ENCODE measurements around the gene RETREG3. TPM values are rescaled to one million over a fixed set of nuclear protein-coding genes. Genes with fewer than 3 reads are reported as not detected.

Gene RETREG3
- total and polyA plus RNA-seq, 9 of the 15 experiments (the other 6 are each of a cell fraction or from before 2014, with no cell fraction given) = 4.1 to 39.0 (median 16.9) TPM

GRCh38 chr17:42623271-42623670 is 14.1 kb upstream of the RETREG3 start:
- no peak for TF ChIP-seq SREBF2 (CRISPR knock-in tag; IDR thresholded peaks at IDR 0.05)
- no peak for TF ChIP-seq SRSF1 (IDR thresholded peaks at IDR 0.05; ENCODE audit: low read depth, low read length)
- no peak for TF ChIP-seq MCM2 (IDR thresholded peaks at IDR 0.05; ENCODE audit: low read depth)
- TF ChIP-seq, protein P1, sequence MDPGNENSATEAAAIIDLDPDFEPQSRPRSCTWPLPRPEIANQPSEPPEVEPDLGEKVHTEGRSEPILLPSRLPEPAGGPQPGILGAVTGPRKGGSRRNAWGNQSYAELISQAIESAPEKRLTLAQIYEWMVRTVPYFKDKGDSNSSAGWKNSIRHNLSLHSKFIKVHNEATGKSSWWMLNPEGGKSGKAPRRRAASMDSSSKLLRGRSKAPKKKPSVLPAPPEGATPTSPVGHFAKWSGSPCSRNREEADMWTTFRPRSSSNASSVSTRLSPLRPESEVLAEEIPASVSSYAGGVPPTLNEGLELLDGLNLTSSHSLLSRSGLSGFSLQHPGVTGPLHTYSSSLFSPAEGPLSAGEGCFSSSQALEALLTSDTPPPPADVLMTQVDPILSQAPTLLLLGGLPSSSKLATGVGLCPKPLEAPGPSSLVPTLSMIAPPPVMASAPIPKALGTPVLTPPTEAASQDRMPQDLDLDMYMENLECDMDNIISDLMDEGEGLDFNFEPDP (CRISPR knock-in tag; IDR thresholded peaks at IDR 0.05) = no peak
- no peak for TF ChIP-seq NR2C2 (CRISPR knock-in tag; IDR thresholded peaks at IDR 0.05)
- no peak for TF ChIP-seq NR2C2 (tag; IDR thresholded peaks at IDR 0.05)
- TF ChIP-seq ZNF316 (IDR thresholded peaks at IDR 0.05) = peak; percentile 11; the same call in 1 of the 2 replicates
- TF ChIP-seq PTTG1 (tag; IDR thresholded peaks at IDR 0.05; ENCODE audit: low read depth) = no peak
- TF ChIP-seq, protein P2, sequence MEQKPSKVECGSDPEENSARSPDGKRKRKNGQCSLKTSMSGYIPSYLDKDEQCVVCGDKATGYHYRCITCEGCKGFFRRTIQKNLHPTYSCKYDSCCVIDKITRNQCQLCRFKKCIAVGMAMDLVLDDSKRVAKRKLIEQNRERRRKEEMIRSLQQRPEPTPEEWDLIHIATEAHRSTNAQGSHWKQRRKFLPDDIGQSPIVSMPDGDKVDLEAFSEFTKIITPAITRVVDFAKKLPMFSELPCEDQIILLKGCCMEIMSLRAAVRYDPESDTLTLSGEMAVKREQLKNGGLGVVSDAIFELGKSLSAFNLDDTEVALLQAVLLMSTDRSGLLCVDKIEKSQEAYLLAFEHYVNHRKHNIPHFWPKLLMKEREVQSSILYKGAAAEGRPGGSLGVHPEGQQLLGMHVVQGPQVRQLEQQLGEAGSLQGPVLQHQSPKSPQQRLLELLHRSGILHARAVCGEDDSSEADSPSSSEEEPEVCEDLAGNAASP (IDR thresholded peaks at IDR 0.05) = no peak
- TF ChIP-seq ZNF347 (CRISPR knock-in tag; IDR thresholded peaks at IDR 0.05; ENCODE audit: low read depth) = no peak
- no peak for TF ChIP-seq YBX1 (IDR thresholded peaks at IDR 0.05)
- TF ChIP-seq ZKSCAN1 (IDR thresholded peaks at IDR 0.05; ENCODE audit: low read depth, low read length) = no peak
- TF ChIP-seq ZNF395 (CRISPR knock-in tag; IDR thresholded peaks at IDR 0.05) = 0 out of 2 replicates have a peak, but pooled peaks have one; percentile 21
- no peak for TF ChIP-seq ZNF778 (CRISPR knock-in tag; IDR thresholded peaks at IDR 0.05)
- H3K9me3 ChIP-seq (replicated peaks; ENCODE audit: control insufficient read depth, insufficient read depth, low read depth, low read length) = no peaks in the 10 kb centered on the region
- peaks cover 40 to 59% of the 10 kb centered on the region in 2 experiments; a peak in 4 of 5 replicates for H3K4me1 ChIP-seq (replicated peaks in 1 of 2; ENCODE audit: control insufficient read depth in 2 of 2, insufficient read depth in 2 of 2, low read length in 2 of 2)
- H3K9me1 ChIP-seq (ENCODE audit: control insufficient read depth, insufficient read depth, low read length) = no peaks in the 10 kb centered on the region
- intact Hi-C loops (cut with micrococcal nuclease) = no loop called here
- H3K27me3 ChIP-seq (ENCODE audit: control insufficient read depth in 2 of 2, insufficient read depth in 2 of 2, low read length in 2 of 2) = no peaks in the 10 kb centered on the region
- ChIA-PET CTCF (ENCODE audit: low intra/inter-chr PET ratio) (interaction anchor here (0.5 kb wide), 1 partner anchor 255 kb away, joined by 3 read pairs; no protein-coding TSS in a partner anchor), POLR2A (interaction anchor here (0.7 to 2.7 kb wide), 5 partner anchors 8 to 43 kb away, joined by 3 to 13 read pairs (median 5); partner anchors contain the start of genes RETREG3 and TUBG1)
- H3K4me2 ChIP-seq (ENCODE audit: insufficient read depth, low read length) = no peak overlapping the region
- no peak for DNase-seq (ENCODE audit: extremely low read depth in 1 of 4, low spot score in 3 of 4)
- no TSS peak for BruUV-seq (replicated peaks)
- H3K79me2 ChIP-seq (ENCODE audit: control insufficient read depth, insufficient read depth, low read length) = no peaks in the 10 kb centered on the region
- H3K36me3 ChIP-seq (ENCODE audit: control insufficient read depth, insufficient read depth, low read length) = no peaks in the 10 kb centered on the region
- peak overlapping the region; percentile 79; the same call in 2 of the 3 replicates for H3K27ac ChIP-seq (ENCODE audit: extremely low read depth, low read depth, low read length)
- no peaks in the 10 kb centered on the region for H4K20me1 ChIP-seq (replicated peaks; ENCODE audit: control insufficient read depth, insufficient read depth, low read length)
- H2AFZ ChIP-seq (ENCODE audit: low read depth, low read length) = peak overlapping the region; percentile 30
- ATAC-seq = no peak
- in situ Hi-C loops (cut with MboI) = no loop called here
- no peak overlapping the region for H3K4me3 ChIP-seq
- no peak for FAIRE-seq
- H3K9ac ChIP-seq (ENCODE audit: insufficient read depth in 1 of 2, low read depth in 2 of 2, low read length in 2 of 2) = peak overlapping the region in 1 of 2 experiments; percentile 1; a peak in 1 of 4 replicates
- WGBS (ENCODE audit: insufficient coverage, low coverage, missing lambda C conversion rate) = 60% methylated on average over 2 of the region's 2 CpGs
